GM12878 (cell line): ENCODE results near the gene NTPCR. TPM values are rescaled to one million over a fixed set of nuclear protein-coding genes. Genes with fewer than 3 reads are reported as not detected.

Source experiments
- ATAC-seq: fragments of 200-7000 bp; cut with Tn5 transposase; 3 replicates; pipeline ENCODE4 v1.9.1; 2020; ENCODE audit warnings: mild to moderate bottlenecking, moderate library complexity
- BruUV-seq: library from RNA; stranded (reverse); fragments of 400-500 nt; replicated peaks from 2 replicates; lab custom pipeline; 2021; lab: Mats Ljungman, UMichigan
- CTCF ChIA-PET: fragments of 300-600 bp; sonication (Branson Sonifier 250); formaldehyde crosslinking; extraction: SDS; loops from one replicate; lab custom pipeline; 2021; ENCODE audit warnings: inconsistent platforms; lab: Yijun Ruan, JAX
- POLR2A ChIA-PET: fragments of 350-600 bp; formaldehyde crosslinking; extraction: SDS; loops from one replicate; lab custom pipeline; 2021; ENCODE audit warnings: inconsistent platforms; lab: Charles Lee
- RAD21 ChIA-PET: fragments of 300-600 bp; sonication (Branson Sonifier 250); formaldehyde crosslinking; loops from one replicate; lab custom pipeline; 2023; ENCODE audit warnings: antibody characterized with exemption; ENCODE audit not compliant: unreplicated experiment; lab: Charles Lee
- SMC1A ChIA-PET: fragments of 300-600 bp; sonication (Branson Sonifier 250); formaldehyde crosslinking; loops from one replicate; lab custom pipeline; 2023; ENCODE audit not compliant: unreplicated experiment, uncharacterized antibody; lab: Charles Lee
- DNase-seq: peaks from one replicate; pipeline ENCODE4 v3.0.0-alpha.2; 2011; ENCODE audit warnings: low read depth, low spot score
- FAIRE-seq: peaks from 3 replicates; lab custom pipeline; 2011; peaks lifted over from hg19 to GRCh38; lab: Jason Lieb, UNC
- H2AFZ ChIP-seq: 2 replicates; pipeline ENCODE4 v1.6.0; 2011; ENCODE audit warnings: low read depth, low read length, control low read depth; ENCODE audit not compliant: control insufficient read depth
- H3K27ac ChIP-seq: 2 replicates; pipeline ENCODE4 v1.5.1; 2011; ENCODE audit warnings: control low read depth; ENCODE audit not compliant: control insufficient read depth, insufficient read depth
- H3K27me3 ChIP-seq, 2 experiments: replicated peaks in 1 of 2; 2 replicates each; pipeline versions ENCODE4 v1.6.0 to v1.6.1; 2011; ENCODE audit warnings: low read length in 1 of 2; ENCODE audit not compliant: control insufficient read depth in 2 of 2, insufficient read depth in 2 of 2
- H3K36me3 ChIP-seq, 2 experiments: 2 replicates each; pipeline ENCODE4 v1.5.1; 2011; ENCODE audit warnings: low read length in 1 of 2; ENCODE audit not compliant: control insufficient read depth in 2 of 2, insufficient read depth in 2 of 2
- H3K4me1 ChIP-seq: 2 replicates; pipeline ENCODE4 v1.6.1; 2011; ENCODE audit warnings: mild to moderate bottlenecking, low read length, moderate library complexity, mixed read lengths; ENCODE audit not compliant: control insufficient read depth, insufficient read depth
- H3K4me2 ChIP-seq: 2 replicates; pipeline ENCODE4 v1.6.0; 2011; ENCODE audit warnings: control low read depth; ENCODE audit not compliant: control insufficient read depth, insufficient read depth
- H3K4me3 ChIP-seq: fragments of 200-600 bp; sonication (generic); 2 replicates; pipeline ENCODE4 v1.5.1; 2016
- H3K79me2 ChIP-seq: 2 replicates; pipeline ENCODE4 v1.6.0; 2011; ENCODE audit warnings: low read length; ENCODE audit not compliant: control insufficient read depth, insufficient read depth
- H3K9ac ChIP-seq: 2 replicates; pipeline ENCODE4 v1.8.0; 2011; ENCODE audit warnings: low read length, control low read depth, mixed read lengths; ENCODE audit not compliant: control insufficient read depth, insufficient read depth
- H3K9me3 ChIP-seq: replicated peaks from 3 replicates; pipeline ENCODE4 v1.5.1; 2011; ENCODE audit warnings: mild to moderate bottlenecking, low read length; ENCODE audit not compliant: control insufficient read depth, insufficient read depth
- H4K20me1 ChIP-seq: 2 replicates; pipeline ENCODE4 v1.6.0; 2011; ENCODE audit not compliant: control insufficient read depth, insufficient read depth
- CEBPZ ChIP-seq: fragments of 150-350 bp; IDR thresholded peaks from 2 replicates; pipeline ENCODE4 v1.6.1; 2016; ENCODE audit warnings: low read depth, low read length
- DPF2 ChIP-seq: fragments of 450-650 bp; IDR thresholded peaks from 2 replicates; pipeline ENCODE4 v1.6.1; 2017; ENCODE audit warnings: mild to moderate bottlenecking
- E2F4 ChIP-seq: IDR thresholded peaks from 2 replicates; pipeline ENCODE4 v1.6.1; 2012; ENCODE audit warnings: low read depth, low read length, improper control_type of control experiment
- E2F8 ChIP-seq: fragments of 450-650 bp; IDR thresholded peaks from 2 replicates; pipeline ENCODE4 v1.6.1; 2018; ENCODE audit warnings: mild to moderate bottlenecking, low read depth, moderate library complexity; ENCODE audit not compliant: partially characterized antibody
- GABPA ChIP-seq: IDR thresholded peaks from 2 replicates; pipeline ENCODE4 v1.6.1; 2014; ENCODE audit warnings: antibody characterized with exemption, low read depth, mild to moderate bottlenecking, inconsistent platforms
- KLF5 ChIP-seq: fragments of 450-650 bp; IDR thresholded peaks from 2 replicates; pipeline ENCODE4 v1.6.1; 2014; ENCODE audit warnings: mild to moderate bottlenecking; ENCODE audit not compliant: partially characterized antibody
- LARP7 ChIP-seq: fragments of 450-650 bp; IDR thresholded peaks from 2 replicates; pipeline ENCODE4 v1.6.1; 2017; ENCODE audit warnings: mild to moderate bottlenecking
- MTA2 ChIP-seq: fragments of 450-650 bp; IDR thresholded peaks from 2 replicates; pipeline ENCODE4 v1.6.1; 2016; ENCODE audit warnings: low read depth, mild to moderate bottlenecking, moderate library complexity
- MYC ChIP-seq: IDR thresholded peaks from 2 replicates; pipeline ENCODE4 v1.6.1; 2011; ENCODE audit warnings: mild to moderate bottlenecking, low read length, moderate library complexity, inconsistent platforms; ENCODE audit not compliant: insufficient read depth, insufficient replicate concordance, insufficient read length, severe bottlenecking
- NBN ChIP-seq: fragments of 450-650 bp; IDR thresholded peaks from 2 replicates; pipeline ENCODE4 v1.6.1; 2016
- NFIC ChIP-seq: IDR thresholded peaks from 2 replicates; pipeline ENCODE4 v1.6.1; 2012; ENCODE audit warnings: low read depth, mild to moderate bottlenecking, inconsistent platforms, low read length, moderate library complexity
- NFXL1 ChIP-seq: fragments of 450-650 bp; IDR thresholded peaks from 2 replicates; pipeline ENCODE4 v1.6.1; 2017; ENCODE audit warnings: antibody characterized with exemption, mild to moderate bottlenecking, borderline replicate concordance
- PAX5 ChIP-seq: IDR thresholded peaks from 2 replicates; pipeline ENCODE4 v1.6.1; 2011; ENCODE audit warnings: low read depth, low read length, borderline replicate concordance
- SREBF1 ChIP-seq: IDR thresholded peaks from 2 replicates; pipeline ENCODE4 v1.6.1; 2012; ENCODE audit warnings: mild to moderate bottlenecking, low read length
- SREBF2 ChIP-seq: IDR thresholded peaks from 2 replicates; pipeline ENCODE4 v1.6.1; 2012; ENCODE audit warnings: mild to moderate bottlenecking, low read length
- USF1 ChIP-seq: IDR thresholded peaks from 2 replicates; pipeline ENCODE4 v1.6.1; 2011; ENCODE audit warnings: borderline replicate concordance, low read depth, mild to moderate bottlenecking, moderate library complexity, mixed read lengths, low read length; ENCODE audit not compliant: insufficient read depth; ENCODE audit errors: extremely low read length
- WGBS: methylation state at CpG from one replicate; pipeline ENCODE4 v1.1.6; 2016; ENCODE audit warnings: low lambda C conversion rate; ENCODE audit not compliant: insufficient replicate concordance, insufficient coverage; ENCODE audit errors: missing lambda C conversion rate; 5-methylcytosine and 5-hydroxymethylcytosine counted together
- in situ Hi-C: fragments of 300-500 bp; cut with MboI; formaldehyde crosslinking; loops from 9 replicates; pipeline ENCODE4 v1.14.3; 2018; ENCODE audit warnings: mixed read lengths
- intact Hi-C: fragments of 100-400 bp; cut with micrococcal nuclease; formaldehyde crosslinking; loops from one replicate; pipeline ENCODE4 v1.14.2; 2022; ENCODE audit not compliant: unreplicated experiment
- polyA plus RNA-seq, 11 experiments: library from polyadenylated mRNA; depleted of rRNA in 4 of 11; unstranded in 6 of 11; stranded (reverse) in 5 of 11; fragments of >200 nt; fragmentation: Nextera tagmentation in 4 of 11; fragmentation: Illumina TruSeq in 1 of 11; extraction: Ambion mirVana in 4 of 11; extraction: Trizol in 1 of 11; gene quantifications; 1 replicate in 1 of 11; 2 replicates in 10 of 11; pipeline versions ENCODE4 v1.2.1 to v1.2.3, GENCODE V29; 2011 to 2016; ENCODE audit warnings: inconsistent platforms in 2 of 11, missing spikeins in 2 of 11, low read depth in 1 of 11
- total RNA-seq, 4 experiments: library from RNA; depleted of rRNA in 3 of 4; stranded (reverse); fragments of >200 nt in 3 of 4; fragmentation: Illumina TruSeq in 1 of 4; extraction: Trizol in 1 of 4; gene quantifications; 2 replicates each; pipeline versions ENCODE4 v1.2.1 to v1.2.3, GENCODE V29; 2013 to 2021

Gene NTPCR
- total and polyA plus RNA-seq, 10 of the 15 experiments (the other 5 are each of a cell fraction or from before 2014, with no cell fraction given): 25.4 to 109 (median 56.6) TPM

- no TSS peak for BruUV-seq
- H3K4me2 ChIP-seq: no peak overlapping the region
- 71% methylated on average over 7 of the region's 7 CpGs for WGBS
- H4K20me1 ChIP-seq: no peaks in the 10 kb centered on the region
- no peak for ATAC-seq
- ChIA-PET RAD21 (no interaction called here), CTCF (no interaction called here), POLR2A (no interaction called here), SMC1A (no interaction called here)
- H3K9ac ChIP-seq: no peak overlapping the region
- in situ Hi-C loops: no loop called here
- no peaks in the 10 kb centered on the region for H3K27me3 ChIP-seq
- no peak for TF ChIP-seq SREBF2
- TF ChIP-seq CEBPZ: no peak
- no peak for TF ChIP-seq DPF2
- no peak for TF ChIP-seq E2F8
- TF ChIP-seq SREBF1: no peak
- no peak for TF ChIP-seq E2F4
- TF ChIP-seq MYC: no peak
- no peak for TF ChIP-seq PAX5
- no peak for TF ChIP-seq NFIC
- TF ChIP-seq LARP7: no peak
- TF ChIP-seq MTA2: no peak
- TF ChIP-seq NBN: no peak
- no peak for TF ChIP-seq KLF5
- no peak for TF ChIP-seq NFXL1
- TF ChIP-seq GABPA: no peak
- TF ChIP-seq USF1: no peak
- FAIRE-seq: no peak
- H3K36me3 ChIP-seq: no peaks in the 10 kb centered on the region
- H3K4me1 ChIP-seq: no peaks in the 10 kb centered on the region
- H3K4me3 ChIP-seq: no peak overlapping the region
- DNase-seq: no peak
- no peaks in the 10 kb centered on the region for H3K9me3 ChIP-seq
- intact Hi-C loops: no loop called here
- no peaks in the 10 kb centered on the region for H3K79me2 ChIP-seq
- H2AFZ ChIP-seq: no peak overlapping the region
- H3K27ac ChIP-seq: no peak overlapping the region
These were observed 41.6 kb upstream of the NTPCR start for GRCh38 chr1:232908831-232909230.
